ENCODE measurements around the gene TBC1D4. TPM values are rescaled to one million over a fixed set of nuclear protein-coding genes. Genes with fewer than 3 reads are reported as not detected.
"Not testable (repeated sequence)": the region's sequence is repeated elsewhere in the genome, so short reads cannot be mapped to it uniquely, and the experiment has no call there.

The TBC1D4 gene
- total and polyA plus RNA-seq, 10 of the 15 experiments (the other 5 are each of a cell fraction or from before 2014, with no cell fraction given): 11.0 to 38.6 (median 25.5) TPM

DNA sequence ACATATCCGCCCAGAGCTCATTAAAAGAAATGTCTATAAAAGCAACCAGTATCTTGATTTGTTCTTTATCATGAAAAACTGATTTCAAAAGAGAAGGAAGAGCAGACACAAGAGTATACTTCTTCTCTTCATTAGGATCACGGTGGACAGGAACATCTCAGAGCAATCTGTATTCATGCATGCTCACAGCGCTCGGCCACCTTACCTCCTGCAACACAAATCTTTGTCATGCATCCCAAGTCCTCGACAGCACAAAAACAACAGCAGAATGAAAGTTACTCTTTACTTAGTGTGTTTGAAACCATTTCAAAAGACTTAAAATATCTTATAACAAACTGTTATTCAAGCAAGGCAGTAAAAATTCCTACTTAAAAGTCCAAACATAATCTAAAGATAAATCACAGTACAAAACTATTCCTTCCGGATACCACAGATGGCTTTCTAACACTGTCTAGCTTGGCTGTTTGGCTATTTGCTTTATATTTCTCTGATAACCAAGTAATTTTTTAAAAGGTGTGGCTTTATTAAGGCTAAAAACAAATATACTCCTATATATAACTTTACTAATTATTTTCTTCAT, 174.5 kb downstream of the TBC1D4 start:
- Histone ChIP-seq H3K4me1 (ENCODE audit: control insufficient read depth, insufficient read depth, low read length) (no peaks in the 10 kb centered on the region; the same call in 1 of the 2 replicates), H3K79me2 (ENCODE audit: control insufficient read depth, insufficient read depth, low read length) (no peaks in the 10 kb centered on the region; the same call in 1 of the 2 replicates), H3K36me3 (ENCODE audit: control insufficient read depth in 2 of 2, insufficient read depth in 2 of 2, low read length in 1 of 2) (no peaks in the 10 kb centered on the region), H3K4me3 (no peak overlapping the region; the same call in 1 of the 2 replicates), H3K9me3 (replicated peaks; ENCODE audit: control insufficient read depth, insufficient read depth, low read length) (peaks cover 4% of the 10 kb centered on the region; the same call in 2 of the 3 replicates), H3K27ac (ENCODE audit: control insufficient read depth, insufficient read depth) (no peak overlapping the region), H3K27me3 (replicated peaks in 1 of 2; ENCODE audit: control insufficient read depth in 2 of 2, insufficient read depth in 2 of 2, low read length in 1 of 2) (no peaks in the 10 kb centered on the region), H3K9ac (ENCODE audit: control insufficient read depth, insufficient read depth, low read length) (no peak overlapping the region), H4K20me1 (ENCODE audit: control insufficient read depth, insufficient read depth) (no peaks in the 10 kb centered on the region), H2AFZ (ENCODE audit: control insufficient read depth, low read depth, low read length) (no peak overlapping the region), H3K4me2 (ENCODE audit: control insufficient read depth, insufficient read depth) (no peak overlapping the region)
- intact Hi-C loops (cut with micrococcal nuclease; ENCODE audit: unreplicated experiment): no loop called here
- ChIA-PET POLR2A (interaction anchor here (1.3 kb wide), 2 partner anchors 11 to 24 kb away, joined by 3 read pairs; no protein-coding TSS in a partner anchor), CTCF (interaction anchor here (1.3 to 3.0 kb wide), 4 partner anchors 10 to 24 kb away, joined by 3 to 9 read pairs (median 6); no protein-coding TSS in a partner anchor), RAD21 (ENCODE audit: unreplicated experiment) (interaction anchor here (1.5 to 3.3 kb wide), 2 partner anchors 19 to 59 kb away, joined by 5 to 17 read pairs; no protein-coding TSS in a partner anchor), SMC1A (ENCODE audit: uncharacterized antibody, unreplicated experiment) (interaction anchor here (1.2 to 2.1 kb wide), 7 partner anchors 13 to 59 kb away, joined by 3 to 11 read pairs (median 6); no protein-coding TSS in a partner anchor)
- in situ Hi-C loops (cut with MboI): no loop called here
- no peak for ATAC-seq
- no peak for DNase-seq (ENCODE audit: low read depth, low spot score)
- WGBS (ENCODE audit: insufficient coverage, insufficient replicate concordance, low lambda C conversion rate, missing lambda C conversion rate): 9% methylated on average over 6 of the region's 6 CpGs
- no peak for TF ChIP-seq EP300 (IDR thresholded peaks at IDR 0.05; ENCODE audit: borderline replicate concordance in 1 of 2, control insufficient read depth in 1 of 2, low read depth in 2 of 2, low read length in 2 of 2)
- TF ChIP-seq, protein P1, sequence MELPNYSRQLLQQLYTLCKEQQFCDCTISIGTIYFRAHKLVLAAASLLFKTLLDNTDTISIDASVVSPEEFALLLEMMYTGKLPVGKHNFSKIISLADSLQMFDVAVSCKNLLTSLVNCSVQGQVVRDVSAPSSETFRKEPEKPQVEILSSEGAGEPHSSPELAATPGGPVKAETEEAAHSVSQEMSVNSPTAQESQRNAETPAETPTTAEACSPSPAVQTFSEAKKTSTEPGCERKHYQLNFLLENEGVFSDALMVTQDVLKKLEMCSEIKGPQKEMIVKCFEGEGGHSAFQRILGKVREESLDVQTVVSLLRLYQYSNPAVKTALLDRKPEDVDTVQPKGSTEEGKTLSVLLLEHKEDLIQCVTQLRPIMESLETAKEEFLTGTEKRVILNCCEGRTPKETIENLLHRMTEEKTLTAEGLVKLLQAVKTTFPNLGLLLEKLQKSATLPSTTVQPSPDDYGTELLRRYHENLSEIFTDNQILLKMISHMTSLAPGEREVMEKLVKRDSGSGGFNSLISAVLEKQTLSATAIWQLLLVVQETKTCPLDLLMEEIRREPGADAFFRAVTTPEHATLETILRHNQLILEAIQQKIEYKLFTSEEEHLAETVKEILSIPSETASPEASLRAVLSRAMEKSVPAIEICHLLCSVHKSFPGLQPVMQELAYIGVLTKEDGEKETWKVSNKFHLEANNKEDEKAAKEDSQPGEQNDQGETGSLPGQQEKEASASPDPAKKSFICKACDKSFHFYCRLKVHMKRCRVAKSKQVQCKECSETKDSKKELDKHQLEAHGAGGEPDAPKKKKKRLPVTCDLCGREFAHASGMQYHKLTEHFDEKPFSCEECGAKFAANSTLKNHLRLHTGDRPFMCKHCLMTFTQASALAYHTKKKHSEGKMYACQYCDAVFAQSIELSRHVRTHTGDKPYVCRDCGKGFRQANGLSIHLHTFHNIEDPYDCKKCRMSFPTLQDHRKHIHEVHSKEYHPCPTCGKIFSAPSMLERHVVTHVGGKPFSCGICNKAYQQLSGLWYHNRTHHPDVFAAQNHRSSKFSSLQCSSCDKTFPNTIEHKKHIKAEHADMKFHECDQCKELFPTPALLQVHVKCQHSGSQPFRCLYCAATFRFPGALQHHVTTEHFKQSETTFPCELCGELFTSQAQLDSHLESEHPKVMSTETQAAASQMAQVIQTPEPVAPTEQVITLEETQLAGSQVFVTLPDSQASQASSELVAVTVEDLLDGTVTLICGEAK (IDR thresholded peaks at IDR 0.05; ENCODE audit: borderline replicate concordance): no peak
- TF ChIP-seq ETV6 (conservative IDR thresholded peaks at IDR 0.05 in 1 of 2, IDR thresholded peaks at IDR 0.05 in 1 of 2; ENCODE audit: borderline replicate concordance in 1 of 2, low read depth in 1 of 2): no peak
- no peak for TF ChIP-seq ZSCAN29 (IDR thresholded peaks at IDR 0.05)
- no peak for TF ChIP-seq SREBF2 (IDR thresholded peaks at IDR 0.05; ENCODE audit: low read length)
- no peak for TF ChIP-seq RAD51 (IDR thresholded peaks at IDR 0.05)
- no peak for TF ChIP-seq GABPA (IDR thresholded peaks at IDR 0.05; ENCODE audit: low read depth)
- no peak for TF ChIP-seq ZNF24 (IDR thresholded peaks at IDR 0.05)
- no peak for TF ChIP-seq SMAD1 (IDR thresholded peaks at IDR 0.05; ENCODE audit: low read depth, partially characterized antibody)
- TF ChIP-seq PAX8 (IDR thresholded peaks at IDR 0.05): no peak
- no peak for TF ChIP-seq MXI1 (IDR thresholded peaks at IDR 0.05; ENCODE audit: low read depth, low read length)
- no peak for TF ChIP-seq CREB1 (IDR thresholded peaks at IDR 0.05; ENCODE audit: low read depth)
- BruUV-seq (replicated peaks): no TSS peak
- no peak for FAIRE-seq

DNA sequence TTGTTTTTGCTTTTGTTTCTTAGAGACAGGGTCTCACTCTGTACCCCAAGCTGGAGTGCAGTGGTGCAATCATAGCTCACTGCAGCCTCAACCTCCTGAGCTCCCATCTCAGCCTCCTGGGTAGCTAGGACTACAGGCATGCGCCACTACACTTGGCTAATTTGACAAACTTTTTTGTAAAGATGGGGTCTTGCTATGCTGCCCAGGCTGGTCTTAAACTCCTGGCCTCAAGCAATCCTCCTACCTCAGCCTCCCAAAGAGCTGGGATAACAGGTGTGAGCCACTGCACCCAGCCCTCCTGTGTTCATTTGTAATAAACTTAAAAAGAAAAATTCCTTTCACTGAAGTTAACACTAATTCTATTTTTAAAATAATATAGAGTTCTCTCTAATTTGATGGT, 175.0 kb downstream of the TBC1D4 start:
- ChIA-PET RAD21 (ENCODE audit: unreplicated experiment) (interaction anchor here (1.2 to 3.3 kb wide), 3 partner anchors 20 to 60 kb away, joined by 3 to 17 read pairs (median 5); no protein-coding TSS in a partner anchor), CTCF (interaction anchor here (1.3 to 3.0 kb wide), 4 partner anchors 10 to 24 kb away, joined by 3 to 9 read pairs (median 6); no protein-coding TSS in a partner anchor), POLR2A (interaction anchor here (0.6 to 1.3 kb wide), 3 partner anchors 10 to 25 kb away, joined by 3 read pairs; no protein-coding TSS in a partner anchor), SMC1A (ENCODE audit: uncharacterized antibody, unreplicated experiment) (interaction anchor here (0.9 to 2.1 kb wide), 10 partner anchors 13 to 96 kb away, joined by 3 to 11 read pairs (median 4); no protein-coding TSS in a partner anchor)
- H3K4me1 ChIP-seq (ENCODE audit: control insufficient read depth, insufficient read depth, low read length); H3K4me3 ChIP-seq; H4K20me1 ChIP-seq (ENCODE audit: control insufficient read depth, insufficient read depth); ATAC-seq; H3K4me2 ChIP-seq (ENCODE audit: control insufficient read depth, insufficient read depth); intact Hi-C loops (cut with micrococcal nuclease; ENCODE audit: unreplicated experiment); H3K79me2 ChIP-seq (ENCODE audit: control insufficient read depth, insufficient read depth, low read length); H2AFZ ChIP-seq (ENCODE audit: control insufficient read depth, low read depth, low read length); in situ Hi-C loops (cut with MboI); FAIRE-seq; H3K9ac ChIP-seq (ENCODE audit: control insufficient read depth, insufficient read depth, low read length); H3K9me3 ChIP-seq (replicated peaks; ENCODE audit: control insufficient read depth, insufficient read depth, low read length); H3K27ac ChIP-seq (ENCODE audit: control insufficient read depth, insufficient read depth); H3K27me3 ChIP-seq (replicated peaks in 1 of 2; ENCODE audit: control insufficient read depth in 2 of 2, insufficient read depth in 2 of 2, low read length in 1 of 2); DNase-seq (ENCODE audit: low read depth, low spot score); H3K36me3 ChIP-seq (ENCODE audit: control insufficient read depth in 2 of 2, insufficient read depth in 2 of 2, low read length in 1 of 2): not testable (repeated sequence)
- BruUV-seq (replicated peaks): TSS peak; percentile 32
- WGBS (ENCODE audit: insufficient coverage, insufficient replicate concordance, low lambda C conversion rate, missing lambda C conversion rate): 100% methylated on average over 1 of the region's 1 CpG

Measured in GM12878 (cell line).